IPS-15b (cell line): Measurements from ENCODE around the gene LRCOL1.

ENCODE experiments used
- H3K27me3 ChIP-seq: one replicate; pipeline ENCODE4 v1.6.1; 2013; ENCODE audit warnings: low read length; ENCODE audit not compliant: control insufficient read depth, insufficient read depth
- H3K36me3 ChIP-seq: one replicate; pipeline ENCODE4 v1.6.1; 2013; ENCODE audit warnings: low read length; ENCODE audit not compliant: control insufficient read depth, insufficient read depth
- H3K4me1 ChIP-seq: one replicate; pipeline ENCODE4 v1.6.1; 2013; ENCODE audit warnings: mild to moderate bottlenecking, low read length; ENCODE audit not compliant: control insufficient read depth, insufficient read depth
- H3K4me3 ChIP-seq: one replicate; pipeline ENCODE4 v1.5.1; 2013; ENCODE audit warnings: low read depth, low read length
- H3K9ac ChIP-seq: one replicate; pipeline ENCODE4 v1.6.1; 2013; ENCODE audit warnings: low read depth, mild to moderate bottlenecking, low read length
- H3K9me3 ChIP-seq: one replicate; pipeline ENCODE4 v1.6.1; 2013; ENCODE audit warnings: mild to moderate bottlenecking, low read length; ENCODE audit not compliant: control insufficient read depth, insufficient read depth

Gene LRCOL1

DNA sequence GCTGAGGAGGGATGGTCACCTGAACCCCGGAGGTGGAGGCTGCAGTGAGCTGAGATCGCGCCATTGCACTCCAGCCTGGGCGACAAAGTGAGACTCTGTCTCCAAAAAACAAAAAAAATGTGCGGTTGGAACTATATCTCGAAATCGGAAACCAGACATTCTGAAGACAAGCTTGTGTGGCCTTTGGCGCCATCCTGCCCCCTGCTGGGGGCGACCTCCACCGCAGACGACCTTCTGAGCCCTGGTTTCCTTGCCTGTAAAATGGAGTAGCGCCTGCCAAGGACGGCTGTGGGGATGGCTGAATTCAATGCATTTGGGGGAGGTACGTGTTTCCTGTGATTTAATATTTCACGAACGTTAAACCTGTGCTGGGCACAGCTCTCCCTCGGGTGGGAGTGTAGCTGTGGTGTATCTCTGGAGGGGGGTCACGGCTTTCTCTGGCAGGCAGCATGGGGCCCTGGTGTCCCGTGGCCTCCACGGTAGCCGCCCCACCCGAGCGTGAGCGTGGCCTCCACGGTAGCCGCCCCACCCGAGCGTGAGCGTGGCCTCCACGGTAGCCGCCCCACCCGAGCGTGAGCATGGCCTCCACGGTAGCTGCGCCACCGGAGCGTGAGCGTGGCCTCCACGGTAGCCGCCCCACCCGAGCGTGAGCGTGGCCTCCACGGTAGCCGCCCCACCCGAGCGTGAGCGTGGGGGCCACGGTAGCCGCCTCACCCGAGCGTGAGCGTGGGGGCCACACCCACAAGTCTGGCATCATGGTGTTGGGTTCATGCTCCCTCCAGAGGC is 55.3 kb downstream of the LRCOL1 start:
- H3K4me3 ChIP-seq: no peak overlapping the region
- H3K9me3 ChIP-seq: no peaks in the 10 kb centered on the region
- no peak overlapping the region for H3K9ac ChIP-seq
- H3K4me1 ChIP-seq: no peaks in the 10 kb centered on the region
- no peaks in the 10 kb centered on the region for H3K36me3 ChIP-seq
- peaks cover 33% of the 10 kb centered on the region for H3K27me3 ChIP-seq
